HepG2 (cell line): ENCODE data around the gene AP1G1. TPM values are rescaled to one million over a fixed set of nuclear protein-coding genes. Genes with fewer than 3 reads are reported as not detected.

Source experiments
- FIP1L1 ChIP-seq: fragments of 200-400 bp; formaldehyde crosslinking; IDR thresholded peaks from 2 replicates; pipeline ENCODE4 v1.6.1; 2018; ENCODE audit warnings: low read depth, mild to moderate bottlenecking, low read length, moderate library complexity, borderline replicate concordance; ENCODE audit not compliant: insufficient read depth
- HNF4G ChIP-seq, 2 experiments: sonication (generic) in 1 of 2; formaldehyde crosslinking in 1 of 2; IDR thresholded peaks; 2 replicates each; pipeline versions ENCODE4 v1.4.0 to v1.6.1; 2011 to 2020; ENCODE audit warnings: borderline replicate concordance in 2 of 2, low read depth in 2 of 2, mild to moderate bottlenecking in 2 of 2, low read length in 1 of 2, missing genetic modification reagents in 1 of 2, moderate library complexity in 1 of 2
- MTF1 ChIP-seq: sonication (generic); formaldehyde crosslinking; IDR thresholded peaks from 2 replicates; pipeline ENCODE4 v1.5.0; 2020; ENCODE audit warnings: missing genetic modification reagents
- NR2C2 ChIP-seq: sonication (generic); formaldehyde crosslinking; IDR thresholded peaks from 2 replicates; pipeline ENCODE4 v1.4.0; 2020; ENCODE audit warnings: missing genetic modification reagents, mild to moderate bottlenecking, moderate library complexity, borderline replicate concordance
- PHF21A ChIP-seq: sonication (generic); formaldehyde crosslinking; IDR thresholded peaks from 2 replicates; pipeline ENCODE4 v1.5.0; 2020; ENCODE audit warnings: mild to moderate bottlenecking, missing genetic modification reagents
- SALL2 ChIP-seq: sonication (generic); formaldehyde crosslinking; IDR thresholded peaks from 2 replicates; pipeline ENCODE4 v1.8.1; 2023; ENCODE audit warnings: mild to moderate bottlenecking, missing genetic modification reagents, inconsistent platforms
- XRCC5 ChIP-seq: fragments of 200-400 bp; formaldehyde crosslinking; optimal IDR thresholded peaks from 2 replicates; pipeline ENCODE3; 2017; ENCODE audit warnings: mild to moderate bottlenecking, low read length
- ZFAT ChIP-seq: sonication (generic); formaldehyde crosslinking; conservative IDR thresholded peaks from 2 replicates; pipeline ENCODE4 v1.8.1; 2023; ENCODE audit warnings: missing genetic modification reagents, inconsistent platforms
- ZFP62 ChIP-seq: sonication (generic); formaldehyde crosslinking; IDR thresholded peaks from 2 replicates; pipeline ENCODE4 v1.4.0; 2020; ENCODE audit warnings: missing genetic modification reagents
- ZNF143 ChIP-seq: sonication (generic); formaldehyde crosslinking; IDR thresholded peaks from 2 replicates; pipeline ENCODE4 v1.4.0; 2020; ENCODE audit warnings: missing genetic modification reagents
- ZNF17 ChIP-seq: sonication (generic); formaldehyde crosslinking; IDR thresholded peaks from 2 replicates; pipeline ENCODE4 v1.5.0; 2020; ENCODE audit warnings: mild to moderate bottlenecking, missing genetic modification reagents
- ZNF333 ChIP-seq: sonication (generic); formaldehyde crosslinking; IDR thresholded peaks from 2 replicates; pipeline ENCODE4 v1.4.0; 2020; ENCODE audit warnings: mild to moderate bottlenecking, missing genetic modification reagents, borderline replicate concordance
- polyA plus RNA-seq, 8 experiments: library from polyadenylated mRNA; depleted of rRNA in 3 of 8; stranded (reverse) in 7 of 8; unstranded in 1 of 8; fragments of >200 nt; fragmentation: Illumina TruSeq in 4 of 8; extraction: Trizol in 4 of 8; gene quantifications; 2 replicates each; pipeline versions ENCODE4 v1.2.1 to v1.2.3, GENCODE V29; 2011 to 2016; ENCODE audit warnings: low read depth in 4 of 8, missing spikeins in 1 of 8, mixed read lengths in 1 of 8; ENCODE audit not compliant: insufficient read depth in 1 of 8
- total RNA-seq, 5 experiments: library from RNA; depleted of rRNA; stranded (reverse); fragments of >200 nt; fragmentation: Illumina TruSeq; extraction: Trizol; gene quantifications; 2 replicates each; pipeline ENCODE4 v1.2.3, GENCODE V29; 2016; ENCODE audit warnings: low read depth in 1 of 5
- TF ChIP-seq, protein P1 (sequence below): sonication (generic); formaldehyde crosslinking; IDR thresholded peaks from 2 replicates; pipeline ENCODE4 v1.9.0; 2021; ENCODE audit warnings: missing genetic modification reagents, borderline replicate concordance
- TF ChIP-seq, protein P2 (sequence below): sonication (generic); formaldehyde crosslinking; IDR thresholded peaks from 2 replicates; pipeline ENCODE4; 2020; ENCODE audit warnings: missing genetic modification reagents, mild to moderate bottlenecking, borderline replicate concordance
- TF ChIP-seq, protein P3 (sequence below): sonication (generic); formaldehyde crosslinking; IDR thresholded peaks from 2 replicates; pipeline ENCODE4 v1.4.0; 2020; ENCODE audit warnings: missing genetic modification reagents
- TF ChIP-seq, protein P4 (sequence below): sonication (generic); formaldehyde crosslinking; IDR thresholded peaks from 2 replicates; pipeline ENCODE4 v1.5.0; 2020; ENCODE audit warnings: mild to moderate bottlenecking, missing genetic modification reagents
- TF ChIP-seq, protein P5 (sequence below): sonication (generic); formaldehyde crosslinking; IDR thresholded peaks from 2 replicates; pipeline ENCODE4 v1.4.0; 2020; ENCODE audit warnings: mild to moderate bottlenecking, low read depth, missing genetic modification reagents

The AP1G1 gene
- total and polyA plus RNA-seq, 2 of the 13 experiments (the other 11 are each of a cell fraction or from before 2014, with no cell fraction given), result 62.2 to 66.2 TPM

DNA sequence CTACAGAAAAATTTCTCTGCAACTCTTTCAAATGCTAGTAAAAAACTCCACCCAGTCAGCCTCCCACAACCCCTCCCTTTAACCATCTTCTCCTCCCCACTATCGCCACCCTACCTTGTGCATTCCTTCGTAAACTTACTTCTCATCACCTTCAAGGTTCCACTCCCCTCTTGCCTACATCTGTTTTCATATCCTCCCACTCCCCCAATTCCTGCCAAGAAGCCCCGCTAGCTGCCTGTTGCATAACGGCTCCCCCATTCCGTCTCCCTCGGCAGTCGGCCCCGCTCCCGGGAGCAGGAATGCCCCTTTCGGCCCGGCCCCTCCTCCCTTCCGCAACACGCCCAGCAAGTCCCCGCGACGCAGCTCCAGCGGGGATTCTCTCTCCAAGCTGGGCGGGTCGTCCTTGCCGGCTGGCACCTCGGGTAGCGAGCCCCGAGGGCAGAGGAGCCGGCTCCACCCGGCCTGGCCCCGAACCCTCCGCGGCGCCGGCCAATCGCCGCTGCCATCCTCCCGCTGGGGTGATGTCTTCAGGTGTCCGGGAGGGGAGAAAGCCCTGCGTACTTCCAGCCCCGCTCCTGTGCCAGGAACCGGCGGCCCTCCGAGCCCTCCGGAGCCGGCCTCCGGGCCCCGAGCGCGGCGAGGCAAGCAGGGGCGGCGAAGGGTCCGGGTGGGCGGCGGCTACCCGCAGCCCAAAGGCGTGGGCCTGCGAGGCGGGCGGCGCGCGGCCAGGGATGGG lies 85.7 kb downstream of the AP1G1 start (continued):
- peak; percentile 66; the same call in 1 of the 2 replicates for TF ChIP-seq ZFAT (CRISPR knock-in tag)
- peak; percentile 78 for TF ChIP-seq XRCC5
- TF ChIP-seq, protein P1, sequence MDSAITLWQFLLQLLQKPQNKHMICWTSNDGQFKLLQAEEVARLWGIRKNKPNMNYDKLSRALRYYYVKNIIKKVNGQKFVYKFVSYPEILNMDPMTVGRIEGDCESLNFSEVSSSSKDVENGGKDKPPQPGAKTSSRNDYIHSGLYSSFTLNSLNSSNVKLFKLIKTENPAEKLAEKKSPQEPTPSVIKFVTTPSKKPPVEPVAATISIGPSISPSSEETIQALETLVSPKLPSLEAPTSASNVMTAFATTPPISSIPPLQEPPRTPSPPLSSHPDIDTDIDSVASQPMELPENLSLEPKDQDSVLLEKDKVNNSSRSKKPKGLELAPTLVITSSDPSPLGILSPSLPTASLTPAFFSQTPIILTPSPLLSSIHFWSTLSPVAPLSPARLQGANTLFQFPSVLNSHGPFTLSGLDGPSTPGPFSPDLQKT (CRISPR knock-in tag), result no peak
- no peak for TF ChIP-seq ZNF17
- TF ChIP-seq ZNF333 (CRISPR knock-in tag), result no peak; the same call in 1 of the 2 replicates
- TF ChIP-seq FIP1L1, result no peak
- no peak for TF ChIP-seq ZFP62
- TF ChIP-seq MTF1 (CRISPR knock-in tag), result no peak
- no peak for TF ChIP-seq HNF4G (IDR thresholded peaks at IDR 0.05; ENCODE audit: borderline replicate concordance, low read depth, low read length)
- TF ChIP-seq HNF4G (CRISPR knock-in tag; IDR thresholded peaks at IDR 0.05; ENCODE audit: borderline replicate concordance, low read depth), result peak; percentile 53; the same call in 1 of the 2 replicates
- TF ChIP-seq SALL2 (CRISPR knock-in tag), result peak; percentile 47; the same call in 1 of the 2 replicates
- TF ChIP-seq ZNF143 (CRISPR knock-in tag), result no peak; the same call in 1 of the 2 replicates
- TF ChIP-seq, protein P2, sequence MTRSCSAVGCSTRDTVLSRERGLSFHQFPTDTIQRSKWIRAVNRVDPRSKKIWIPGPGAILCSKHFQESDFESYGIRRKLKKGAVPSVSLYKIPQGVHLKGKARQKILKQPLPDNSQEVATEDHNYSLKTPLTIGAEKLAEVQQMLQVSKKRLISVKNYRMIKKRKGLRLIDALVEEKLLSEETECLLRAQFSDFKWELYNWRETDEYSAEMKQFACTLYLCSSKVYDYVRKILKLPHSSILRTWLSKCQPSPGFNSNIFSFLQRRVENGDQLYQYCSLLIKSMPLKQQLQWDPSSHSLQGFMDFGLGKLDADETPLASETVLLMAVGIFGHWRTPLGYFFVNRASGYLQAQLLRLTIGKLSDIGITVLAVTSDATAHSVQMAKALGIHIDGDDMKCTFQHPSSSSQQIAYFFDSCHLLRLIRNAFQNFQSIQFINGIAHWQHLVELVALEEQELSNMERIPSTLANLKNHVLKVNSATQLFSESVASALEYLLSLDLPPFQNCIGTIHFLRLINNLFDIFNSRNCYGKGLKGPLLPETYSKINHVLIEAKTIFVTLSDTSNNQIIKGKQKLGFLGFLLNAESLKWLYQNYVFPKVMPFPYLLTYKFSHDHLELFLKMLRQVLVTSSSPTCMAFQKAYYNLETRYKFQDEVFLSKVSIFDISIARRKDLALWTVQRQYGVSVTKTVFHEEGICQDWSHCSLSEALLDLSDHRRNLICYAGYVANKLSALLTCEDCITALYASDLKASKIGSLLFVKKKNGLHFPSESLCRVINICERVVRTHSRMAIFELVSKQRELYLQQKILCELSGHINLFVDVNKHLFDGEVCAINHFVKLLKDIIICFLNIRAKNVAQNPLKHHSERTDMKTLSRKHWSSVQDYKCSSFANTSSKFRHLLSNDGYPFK (CRISPR knock-in tag), result peak; percentile 72; the same call in 1 of the 2 replicates
- TF ChIP-seq NR2C2 (CRISPR knock-in tag), result no peak; the same call in 1 of the 2 replicates
- TF ChIP-seq PHF21A (CRISPR knock-in tag), result peak; percentile 82
- TF ChIP-seq, protein P3, sequence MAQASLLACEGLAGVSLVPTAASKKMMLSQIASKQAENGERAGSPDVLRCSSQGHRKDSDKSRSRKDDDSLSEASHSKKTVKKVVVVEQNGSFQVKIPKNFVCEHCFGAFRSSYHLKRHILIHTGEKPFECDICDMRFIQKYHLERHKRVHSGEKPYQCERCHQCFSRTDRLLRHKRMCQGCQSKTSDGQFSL (CRISPR knock-in tag), result peak; percentile 71; the same call in 1 of the 2 replicates
- TF ChIP-seq, protein P4, sequence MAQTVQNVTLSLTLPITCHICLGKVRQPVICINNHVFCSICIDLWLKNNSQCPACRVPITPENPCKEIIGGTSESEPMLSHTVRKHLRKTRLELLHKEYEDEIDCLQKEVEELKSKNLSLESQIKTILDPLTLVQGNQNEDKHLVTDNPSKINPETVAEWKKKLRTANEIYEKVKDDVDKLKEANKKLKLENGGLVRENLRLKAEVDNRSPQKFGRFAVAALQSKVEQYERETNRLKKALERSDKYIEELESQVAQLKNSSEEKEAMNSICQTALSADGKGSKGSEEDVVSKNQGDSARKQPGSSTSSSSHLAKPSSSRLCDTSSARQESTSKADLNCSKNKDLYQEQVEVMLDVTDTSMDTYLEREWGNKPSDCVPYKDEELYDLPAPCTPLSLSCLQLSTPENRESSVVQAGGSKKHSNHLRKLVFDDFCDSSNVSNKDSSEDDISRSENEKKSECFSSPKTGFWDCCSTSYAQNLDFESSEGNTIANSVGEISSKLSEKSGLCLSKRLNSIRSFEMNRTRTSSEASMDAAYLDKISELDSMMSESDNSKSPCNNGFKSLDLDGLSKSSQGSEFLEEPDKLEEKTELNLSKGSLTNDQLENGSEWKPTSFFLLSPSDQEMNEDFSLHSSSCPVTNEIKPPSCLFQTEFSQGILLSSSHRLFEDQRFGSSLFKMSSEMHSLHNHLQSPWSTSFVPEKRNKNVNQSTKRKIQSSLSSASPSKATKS (CRISPR knock-in tag), result no peak
- TF ChIP-seq, protein P5, sequence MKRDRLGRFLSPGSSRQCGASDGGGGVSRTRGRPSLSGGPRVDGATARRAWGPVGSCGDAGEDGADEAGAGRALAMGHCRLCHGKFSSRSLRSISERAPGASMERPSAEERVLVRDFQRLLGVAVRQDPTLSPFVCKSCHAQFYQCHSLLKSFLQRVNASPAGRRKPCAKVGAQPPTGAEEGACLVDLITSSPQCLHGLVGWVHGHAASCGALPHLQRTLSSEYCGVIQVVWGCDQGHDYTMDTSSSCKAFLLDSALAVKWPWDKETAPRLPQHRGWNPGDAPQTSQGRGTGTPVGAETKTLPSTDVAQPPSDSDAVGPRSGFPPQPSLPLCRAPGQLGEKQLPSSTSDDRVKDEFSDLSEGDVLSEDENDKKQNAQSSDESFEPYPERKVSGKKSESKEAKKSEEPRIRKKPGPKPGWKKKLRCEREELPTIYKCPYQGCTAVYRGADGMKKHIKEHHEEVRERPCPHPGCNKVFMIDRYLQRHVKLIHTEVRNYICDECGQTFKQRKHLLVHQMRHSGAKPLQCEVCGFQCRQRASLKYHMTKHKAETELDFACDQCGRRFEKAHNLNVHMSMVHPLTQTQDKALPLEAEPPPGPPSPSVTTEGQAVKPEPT (CRISPR knock-in tag), result no peak
